Caco-2 (cell line): Measurements from ENCODE around the gene CHST12. TPM values are rescaled to one million over a fixed set of nuclear protein-coding genes. Genes with fewer than 3 reads are reported as not detected.

ENCODE experiments used
- BruUV-seq: library from RNA; stranded (reverse); fragments of 400-500 nt; replicated peaks from 2 replicates; lab custom pipeline; 2021; lab: Mats Ljungman, UMichigan
- CTCF ChIA-PET: fragments of 300-600 bp; sonication (Branson Sonifier 250); formaldehyde crosslinking; loops from one replicate; lab custom pipeline; 2022; ENCODE audit warnings: antibody characterized with exemption; lab: Charles Lee
- POLR2A ChIA-PET: fragments of 300-600 bp; sonication (Branson Sonifier 250); formaldehyde crosslinking; loops from one replicate; lab custom pipeline; 2022; ENCODE audit warnings: antibody characterized with exemption; lab: Charles Lee
- DNase-seq, 2 experiments: peaks; one replicate each; pipeline versions ENCODE4 v3.0.0 to v3.0.0-alpha.2; 2020 to 2022
- H3K27me3 ChIP-seq: replicated peaks from 2 replicates; pipeline ENCODE4 v1.6.0; 2011; ENCODE audit warnings: low read length; ENCODE audit not compliant: control insufficient read depth, insufficient read depth
- H3K36me3 ChIP-seq: 2 replicates; pipeline ENCODE4 v1.5.1; 2011; ENCODE audit warnings: low read length; ENCODE audit not compliant: control insufficient read depth, insufficient read depth
- H3K4me1 ChIP-seq: fragments of 250-450 bp; sonication (Bioruptor Pico); 2 replicates; pipeline ENCODE4 v1.5.1; 2020; ENCODE audit warnings: mild to moderate bottlenecking
- H3K4me3 ChIP-seq: 2 replicates; pipeline ENCODE4 v1.5.1; 2011; ENCODE audit warnings: low read depth, mild to moderate bottlenecking, control low read depth, low read length
- H3K9me3 ChIP-seq: fragments of 250-450 bp; sonication (Bioruptor Pico); 2 replicates; pipeline ENCODE4 v1.5.1; 2020; ENCODE audit warnings: mild to moderate bottlenecking, moderate library complexity
- H3K27ac Mint-ChIP-seq: one replicate; pipeline ENCODE4 v1.8.0; 2022; ENCODE audit warnings: mixed read lengths; ENCODE audit not compliant: unreplicated experiment
- H3K27me3 Mint-ChIP-seq: one replicate; pipeline ENCODE4 v1.8.0; 2022; ENCODE audit warnings: mixed read lengths; ENCODE audit not compliant: insufficient read depth, unreplicated experiment
- H3K36me3 Mint-ChIP-seq: one replicate; pipeline ENCODE4 v1.8.0; 2022; ENCODE audit warnings: mild to moderate bottlenecking, mixed read lengths; ENCODE audit not compliant: insufficient read depth, unreplicated experiment
- H3K4me1 Mint-ChIP-seq: one replicate; pipeline ENCODE4 v1.8.0; 2022; ENCODE audit warnings: low read depth, mixed read lengths; ENCODE audit not compliant: unreplicated experiment
- H3K4me3 Mint-ChIP-seq: one replicate; pipeline ENCODE4 v1.8.0; 2022; ENCODE audit warnings: mild to moderate bottlenecking, moderate library complexity, mixed read lengths; ENCODE audit not compliant: unreplicated experiment
- H3K9me3 Mint-ChIP-seq: one replicate; pipeline ENCODE4 v1.8.0; 2022; ENCODE audit warnings: mixed read lengths; ENCODE audit not compliant: unreplicated experiment
- CTCF ChIP-seq, 2 experiments: fragments of 200-600 bp in 1 of 2; IDR thresholded peaks; 1 replicate in 1 of 2; 2 replicates in 1 of 2; pipeline versions ENCODE4 v1.5.1 to v1.8.0; 2011 to 2022; ENCODE audit warnings: antibody characterized with exemption in 1 of 2, control low read depth in 1 of 2, inconsistent platforms in 1 of 2, low read depth in 1 of 2, low read length in 1 of 2, mild to moderate bottlenecking in 1 of 2, moderate library complexity in 1 of 2; ENCODE audit not compliant: insufficient read depth in 1 of 2, severe bottlenecking in 1 of 2, unreplicated experiment in 1 of 2
- intact Hi-C: fragments of 100-400 bp; cut with micrococcal nuclease; formaldehyde crosslinking; loops from one replicate; pipeline ENCODE4 v1.10.0; 2022; ENCODE audit not compliant: unreplicated experiment
- total RNA-seq: library from RNA; stranded (reverse); gene quantifications from 2 replicates; pipeline ENCODE4 v1.2.3, GENCODE V29; 2022

Gene CHST12
- total RNA-seq, 1 experiment from 2014 or later, result 28.0 TPM

- no peaks in the 10 kb centered on the region for H3K27me3 Mint-ChIP-seq
- Histone ChIP-seq H3K4me1 (peaks cover 30% of the 10 kb centered on the region), H3K36me3 (peaks cover 1% of the 10 kb centered on the region; the same call in 1 of the 2 replicates), H3K4me3 (no peak overlapping the region), H3K9me3 (no peaks in the 10 kb centered on the region), H3K27me3 (no peaks in the 10 kb centered on the region)
- H3K4me1 Mint-ChIP-seq, result peaks cover 45% of the 10 kb centered on the region
- no TSS peak for BruUV-seq
- no peaks in the 10 kb centered on the region for H3K9me3 Mint-ChIP-seq
- H3K27ac Mint-ChIP-seq, result peak overlapping the region; percentile 62
- peaks cover 7% of the 10 kb centered on the region for H3K36me3 Mint-ChIP-seq
- ChIA-PET POLR2A (no interaction called here), CTCF (interaction anchor here (0.6 kb wide), 1 partner anchor 199 kb away, joined by 5 read pairs; no protein-coding TSS in a partner anchor)
- intact Hi-C loops, result no loop called here
- no peak for DNase-seq
- TF ChIP-seq CTCF (IDR thresholded peaks at IDR 0.05; ENCODE audit: insufficient read depth in 1 of 2, low read depth in 1 of 2, low read length in 1 of 2, severe bottlenecking in 1 of 2, unreplicated experiment in 1 of 2), result no peak
- H3K4me3 Mint-ChIP-seq, result no peak overlapping the region
Observed at GRCh38 chr7:2411049-2411448, 7.6 kb downstream of the CHST12 start.

- POLR2A ChIA-PET, result interaction anchor here (0.6 to 1.4 kb wide), 5 partner anchors 9 to 170 kb away, joined by 3 to 8 read pairs (median 4); partner anchors contain the start of genes CHST12, MRM2 and NUDT1
- CTCF ChIA-PET, result interaction anchor here (0.6 to 1.9 kb wide), 7 partner anchors 15 to 200 kb away, joined by 3 to 11 read pairs (median 5); no protein-coding TSS in a partner anchor
- Mint-ChIP-seq H3K4me1 (peaks cover 50% of the 10 kb centered on the region), H3K27me3 (no peaks in the 10 kb centered on the region), H3K4me3 (peak overlapping the region; percentile 43), H3K9me3 (no peaks in the 10 kb centered on the region), H3K36me3 (peaks cover 9% of the 10 kb centered on the region), H3K27ac (peak overlapping the region; percentile 83)
- no peak for TF ChIP-seq CTCF (IDR thresholded peaks at IDR 0.05; ENCODE audit: insufficient read depth in 1 of 2, low read depth in 1 of 2, low read length in 1 of 2, severe bottlenecking in 1 of 2, unreplicated experiment in 1 of 2)
- H3K27me3 ChIP-seq, result no peaks in the 10 kb centered on the region
- no peak overlapping the region for H3K4me3 ChIP-seq
- peak; percentile 60 to 65 for DNase-seq
- H3K9me3 ChIP-seq, result no peaks in the 10 kb centered on the region
- intact Hi-C loops, result loop anchor here (1.0 kb wide), 1 partner anchor 28 kb away; no protein-coding TSS in a partner anchor
- TSS peak; percentile 88 for BruUV-seq
- peaks cover 1% of the 10 kb centered on the region; the same call in 1 of the 2 replicates for H3K36me3 ChIP-seq
- H3K4me1 ChIP-seq, result peaks cover 30% of the 10 kb centered on the region
Observed at GRCh38 chr7:2411815-2412586, 8.6 kb downstream of the CHST12 start.

GRCh38 chr7:2412587-2413201 is 9.3 kb downstream of the CHST12 start:
- Mint-ChIP-seq H3K4me3 (peak overlapping the region; percentile 43), H3K4me1 (peaks cover 50% of the 10 kb centered on the region), H3K36me3 (peaks cover 8% of the 10 kb centered on the region), H3K27me3 (no peaks in the 10 kb centered on the region), H3K9me3 (no peaks in the 10 kb centered on the region), H3K27ac (peak overlapping the region; percentile 83)
- ChIA-PET POLR2A (interaction anchor here (1.1 to 1.4 kb wide), 4 partner anchors 9 to 59 kb away, joined by 3 to 8 read pairs (median 4); partner anchors contain the start of gene CHST12), CTCF (interaction anchor here (0.7 to 1.9 kb wide), 6 partner anchors 14 to 56 kb away, joined by 3 to 11 read pairs (median 4); no protein-coding TSS in a partner anchor)
- DNase-seq, result no peak
- H3K4me1 ChIP-seq, result peaks cover 30% of the 10 kb centered on the region
- H3K4me3 ChIP-seq, result no peak overlapping the region
- TF ChIP-seq CTCF (IDR thresholded peaks at IDR 0.05; ENCODE audit: insufficient read depth in 1 of 2, low read depth in 1 of 2, low read length in 1 of 2, severe bottlenecking in 1 of 2, unreplicated experiment in 1 of 2), result no peak
- H3K36me3 ChIP-seq, result peaks cover 1% of the 10 kb centered on the region; the same call in 1 of the 2 replicates
- intact Hi-C loops, result loop anchor here (1.0 kb wide), 1 partner anchor 28 kb away; no protein-coding TSS in a partner anchor
- no peaks in the 10 kb centered on the region for H3K9me3 ChIP-seq
- H3K27me3 ChIP-seq, result no peaks in the 10 kb centered on the region
- TSS peak; percentile 53 for BruUV-seq
